ENCODE data around the gene TNFRSF4. TPM values are rescaled to one million over a fixed set of nuclear protein-coding genes. Genes with fewer than 3 reads are reported as not detected.

TNFRSF4 gene
- total and polyA plus RNA-seq, 2 of the 13 experiments (the other 11 are each of a cell fraction or from before 2014, with no cell fraction given), result not detected

DNA sequence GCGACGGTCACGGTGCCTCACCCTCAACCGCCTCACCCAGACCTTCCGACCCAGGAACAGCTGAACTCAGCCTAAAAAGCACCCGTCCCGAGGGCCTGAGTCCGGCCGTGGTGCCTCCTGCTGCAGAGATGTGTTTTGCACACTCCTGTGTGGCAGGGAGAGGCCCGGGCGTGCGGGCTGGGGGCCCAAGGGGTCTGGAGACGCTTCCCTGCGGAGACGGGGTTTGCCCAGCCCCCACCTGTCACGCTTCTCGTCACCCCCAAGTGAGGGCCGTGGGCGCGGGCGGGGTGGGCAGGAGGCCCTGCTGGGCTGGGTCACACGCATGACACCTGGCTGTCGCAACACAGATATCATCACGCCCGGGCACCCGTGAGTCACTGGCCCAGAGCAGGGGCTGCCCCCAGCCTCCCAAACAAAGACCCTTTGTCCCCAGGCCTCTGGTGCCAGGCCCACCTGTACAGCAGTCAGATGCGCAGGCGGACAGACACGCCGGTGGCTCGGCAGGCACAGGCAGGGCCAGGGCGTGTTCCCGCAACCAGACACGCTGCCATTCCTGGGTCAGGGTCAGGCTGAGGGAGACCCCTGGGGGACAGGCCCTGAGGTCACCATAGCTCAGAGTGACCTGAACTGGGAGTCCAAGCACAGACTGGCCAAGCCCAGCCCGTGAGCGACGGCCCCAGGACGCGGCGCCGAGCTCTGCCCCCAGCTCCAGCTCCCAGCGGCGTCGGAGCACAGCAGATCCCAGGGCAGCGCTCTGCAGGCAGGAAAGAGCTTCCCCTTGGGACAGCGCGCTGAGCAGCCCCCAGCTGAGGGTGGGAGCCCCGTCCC is 24.1 kb upstream of the TNFRSF4 start (continued):
- peak; percentile 16; the same call in 1 of the 2 replicates for TF ChIP-seq ZNF790 (CRISPR knock-in tag; IDR thresholded peaks at IDR 0.05; ENCODE audit: borderline replicate concordance)
- TF ChIP-seq ZNF543 (CRISPR knock-in tag; IDR thresholded peaks at IDR 0.05), result no peak
- TF ChIP-seq, protein P1, sequence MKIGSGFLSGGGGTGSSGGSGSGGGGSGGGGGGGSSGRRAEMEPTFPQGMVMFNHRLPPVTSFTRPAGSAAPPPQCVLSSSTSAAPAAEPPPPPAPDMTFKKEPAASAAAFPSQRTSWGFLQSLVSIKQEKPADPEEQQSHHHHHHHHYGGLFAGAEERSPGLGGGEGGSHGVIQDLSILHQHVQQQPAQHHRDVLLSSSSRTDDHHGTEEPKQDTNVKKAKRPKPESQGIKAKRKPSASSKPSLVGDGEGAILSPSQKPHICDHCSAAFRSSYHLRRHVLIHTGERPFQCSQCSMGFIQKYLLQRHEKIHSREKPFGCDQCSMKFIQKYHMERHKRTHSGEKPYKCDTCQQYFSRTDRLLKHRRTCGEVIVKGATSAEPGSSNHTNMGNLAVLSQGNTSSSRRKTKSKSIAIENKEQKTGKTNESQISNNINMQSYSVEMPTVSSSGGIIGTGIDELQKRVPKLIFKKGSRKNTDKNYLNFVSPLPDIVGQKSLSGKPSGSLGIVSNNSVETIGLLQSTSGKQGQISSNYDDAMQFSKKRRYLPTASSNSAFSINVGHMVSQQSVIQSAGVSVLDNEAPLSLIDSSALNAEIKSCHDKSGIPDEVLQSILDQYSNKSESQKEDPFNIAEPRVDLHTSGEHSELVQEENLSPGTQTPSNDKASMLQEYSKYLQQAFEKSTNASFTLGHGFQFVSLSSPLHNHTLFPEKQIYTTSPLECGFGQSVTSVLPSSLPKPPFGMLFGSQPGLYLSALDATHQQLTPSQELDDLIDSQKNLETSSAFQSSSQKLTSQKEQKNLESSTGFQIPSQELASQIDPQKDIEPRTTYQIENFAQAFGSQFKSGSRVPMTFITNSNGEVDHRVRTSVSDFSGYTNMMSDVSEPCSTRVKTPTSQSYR (CRISPR knock-in tag; IDR thresholded peaks at IDR 0.05; ENCODE audit: borderline replicate concordance), result peak; percentile 58
- peak; percentile 69; the same call in 1 of the 2 replicates for TF ChIP-seq ZNF703 (CRISPR knock-in tag; IDR thresholded peaks at IDR 0.05; ENCODE audit: borderline replicate concordance)
- no peak for TF ChIP-seq ZNF367 (CRISPR knock-in tag; IDR thresholded peaks at IDR 0.05; ENCODE audit: borderline replicate concordance)
- TF ChIP-seq KAT7 (CRISPR knock-in tag; IDR thresholded peaks at IDR 0.05; ENCODE audit: borderline replicate concordance), result no peak; the same call in 1 of the 2 replicates
- no peak for TF ChIP-seq NCOR1 (IDR thresholded peaks at IDR 0.05; ENCODE audit: borderline replicate concordance, low read length)
- TF ChIP-seq, protein P2, sequence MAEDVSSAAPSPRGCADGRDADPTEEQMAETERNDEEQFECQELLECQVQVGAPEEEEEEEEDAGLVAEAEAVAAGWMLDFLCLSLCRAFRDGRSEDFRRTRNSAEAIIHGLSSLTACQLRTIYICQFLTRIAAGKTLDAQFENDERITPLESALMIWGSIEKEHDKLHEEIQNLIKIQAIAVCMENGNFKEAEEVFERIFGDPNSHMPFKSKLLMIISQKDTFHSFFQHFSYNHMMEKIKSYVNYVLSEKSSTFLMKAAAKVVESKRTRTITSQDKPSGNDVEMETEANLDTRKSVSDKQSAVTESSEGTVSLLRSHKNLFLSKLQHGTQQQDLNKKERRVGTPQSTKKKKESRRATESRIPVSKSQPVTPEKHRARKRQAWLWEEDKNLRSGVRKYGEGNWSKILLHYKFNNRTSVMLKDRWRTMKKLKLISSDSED (CRISPR knock-in tag; IDR thresholded peaks at IDR 0.05), result no peak
- peak; percentile 14; the same call in 1 of the 2 replicates for TF ChIP-seq SMAD1 (CRISPR knock-in tag; IDR thresholded peaks at IDR 0.05; ENCODE audit: borderline replicate concordance, low read depth)
- peak; percentile 47; the same call in 1 of the 2 replicates for TF ChIP-seq DMAP1 (CRISPR knock-in tag; IDR thresholded peaks at IDR 0.05)
- TF ChIP-seq ELF4 (CRISPR knock-in tag; IDR thresholded peaks at IDR 0.05; ENCODE audit: borderline replicate concordance), result no peak
- peak; percentile 52; the same call in 1 of the 2 replicates for TF ChIP-seq ZNF121 (CRISPR knock-in tag; IDR thresholded peaks at IDR 0.05)
- TF ChIP-seq ZNF746 (CRISPR knock-in tag; IDR thresholded peaks at IDR 0.05), result peak; percentile 65
- peak; percentile 77 for TF ChIP-seq ZNF350 (CRISPR knock-in tag; IDR thresholded peaks at IDR 0.05; ENCODE audit: borderline replicate concordance, low read depth)
- peak; percentile 91 for TF ChIP-seq SAP130 (CRISPR knock-in tag; IDR thresholded peaks at IDR 0.05; ENCODE audit: low read depth)
- TF ChIP-seq, protein P3, sequence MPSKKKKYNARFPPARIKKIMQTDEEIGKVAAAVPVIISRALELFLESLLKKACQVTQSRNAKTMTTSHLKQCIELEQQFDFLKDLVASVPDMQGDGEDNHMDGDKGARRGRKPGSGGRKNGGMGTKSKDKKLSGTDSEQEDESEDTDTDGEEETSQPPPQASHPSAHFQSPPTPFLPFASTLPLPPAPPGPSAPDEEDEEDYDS (CRISPR knock-in tag; IDR thresholded peaks at IDR 0.05), result peak; percentile 60; the same call in 1 of the 2 replicates
- peak; percentile 82; the same call in 1 of the 2 replicates for TF ChIP-seq ZNF589 (CRISPR knock-in tag; conservative IDR thresholded peaks at IDR 0.05)
